ENCODE data around the gene IL17RB. TPM values are rescaled to one million over a fixed set of nuclear protein-coding genes. Genes with fewer than 3 reads are reported as not detected.

Gene IL17RB
- polyA plus RNA-seq, 3 donors, result 0.13 TPM; not detected in 2

- H3K9me3 ChIP-seq (replicated peaks in 1 of 2; ENCODE audit: control insufficient read depth in 1 of 2, insufficient read depth in 1 of 2, low read length in 2 of 2), result no peaks in the 10 kb centered on the region
- H3K4me3 ChIP-seq (replicated peaks in 1 of 3; ENCODE audit: low read depth in 2 of 3, low read length in 3 of 3), result no peak overlapping the region
- H3K79me2 ChIP-seq (ENCODE audit: insufficient read depth, low read length), result no peaks in the 10 kb centered on the region
- H3K4me1 ChIP-seq (ENCODE audit: control insufficient read depth in 1 of 2, insufficient read depth in 2 of 2, low read length in 2 of 2), result no peaks in the 10 kb centered on the region
- H3K27me3 ChIP-seq (ENCODE audit: control insufficient read depth in 2 of 2, insufficient read depth in 2 of 2, low read length in 2 of 2), result peaks cover 0 to 8% of the 10 kb centered on the region in 2 donors
- H3K27ac Mint-ChIP-seq, result no peak overlapping the region
- no peaks in the 10 kb centered on the region for H3K4me1 Mint-ChIP-seq
- H4K20me1 ChIP-seq (ENCODE audit: insufficient read depth, low read length), result no peaks in the 10 kb centered on the region
- H3K27me3 Mint-ChIP-seq (ENCODE audit: low read depth in 3 of 3), result peaks cover 6 to 21% (median 16%) of the 10 kb centered on the region in 3 donors
- H3K9ac ChIP-seq (ENCODE audit: insufficient read depth, low read length, poor library complexity, severe bottlenecking), result no peak overlapping the region
- DNase-seq, result no peak
- H3K4me2 ChIP-seq (replicated peaks; ENCODE audit: extremely low read depth, low read length, poor library complexity, severe bottlenecking), result no peak overlapping the region
- H3K4me3 Mint-ChIP-seq, result no peak overlapping the region
- intact Hi-C loops (cut with micrococcal nuclease), result no loop called here
- H2AFZ ChIP-seq (ENCODE audit: insufficient read depth, low read depth, low read length, poor library complexity, severe bottlenecking), result no peak overlapping the region
- WGBS (ENCODE audit: insufficient coverage), result 83% methylated on average over 4 of the region's 7 CpGs
- no peaks in the 10 kb centered on the region for H3K36me3 ChIP-seq (replicated peaks in 1 of 2; ENCODE audit: control insufficient read depth in 1 of 2, insufficient read depth in 2 of 2, low read length in 2 of 2)
- no peaks in the 10 kb centered on the region for H3K36me3 Mint-ChIP-seq
- no peak for TF ChIP-seq CTCF (IDR thresholded peaks at IDR 0.05)
- H3K9me3 Mint-ChIP-seq, result peaks cover 0 to 1% (median 0%) of the 10 kb centered on the region in 7 donors
- no peak overlapping the region for H3K27ac ChIP-seq (ENCODE audit: low read depth in 1 of 2, low read length in 2 of 2)
Observed at GRCh38 chr3:53815651-53816050, 30.7 kb upstream of the IL17RB start.

- H3K4me3 ChIP-seq (replicated peaks in 1 of 3; ENCODE audit: low read depth in 2 of 3, low read length in 3 of 3), result no peak overlapping the region
- H4K20me1 ChIP-seq (ENCODE audit: insufficient read depth, low read length), result no peaks in the 10 kb centered on the region
- H3K27ac ChIP-seq (ENCODE audit: low read depth in 1 of 2, low read length in 2 of 2), result no peak overlapping the region
- intact Hi-C loops (cut with micrococcal nuclease), result no loop called here
- no peak overlapping the region for H2AFZ ChIP-seq (ENCODE audit: insufficient read depth, low read depth, low read length, poor library complexity, severe bottlenecking)
- peaks cover 0 to 8% of the 10 kb centered on the region in 2 donors for H3K27me3 ChIP-seq (ENCODE audit: control insufficient read depth in 2 of 2, insufficient read depth in 2 of 2, low read length in 2 of 2)
- TF ChIP-seq CTCF (IDR thresholded peaks at IDR 0.05), result no peak
- no peaks in the 10 kb centered on the region for H3K4me1 ChIP-seq (ENCODE audit: control insufficient read depth in 1 of 2, insufficient read depth in 2 of 2, low read length in 2 of 2)
- no peak overlapping the region for H3K4me2 ChIP-seq (replicated peaks; ENCODE audit: extremely low read depth, low read length, poor library complexity, severe bottlenecking)
- no peak for DNase-seq
- peaks cover 0 to 1% (median 0%) of the 10 kb centered on the region in 7 donors for H3K9me3 Mint-ChIP-seq
- WGBS (ENCODE audit: insufficient coverage), result 83% methylated on average over 1 of the region's 4 CpGs
- H3K36me3 Mint-ChIP-seq, result no peaks in the 10 kb centered on the region
- H3K4me3 Mint-ChIP-seq, result no peak overlapping the region
- no peaks in the 10 kb centered on the region for H3K4me1 Mint-ChIP-seq
- no peak overlapping the region for H3K9ac ChIP-seq (ENCODE audit: insufficient read depth, low read length, poor library complexity, severe bottlenecking)
- no peaks in the 10 kb centered on the region for H3K79me2 ChIP-seq (ENCODE audit: insufficient read depth, low read length)
- no peak overlapping the region for H3K27ac Mint-ChIP-seq
- peaks cover 6 to 23% (median 16%) of the 10 kb centered on the region in 3 donors for H3K27me3 Mint-ChIP-seq (ENCODE audit: low read depth in 3 of 3)
- H3K9me3 ChIP-seq (replicated peaks in 1 of 2; ENCODE audit: control insufficient read depth in 1 of 2, insufficient read depth in 1 of 2, low read length in 2 of 2), result no peaks in the 10 kb centered on the region
- no peaks in the 10 kb centered on the region for H3K36me3 ChIP-seq (replicated peaks in 1 of 2; ENCODE audit: control insufficient read depth in 1 of 2, insufficient read depth in 2 of 2, low read length in 2 of 2)
Observed at GRCh38 chr3:53816425-53816824, 29.9 kb upstream of the IL17RB start.
